ENCODE data around the gene LTF.
"Not testable (repeated sequence)": the region's sequence is repeated elsewhere in the genome, so short reads cannot be mapped to it uniquely, and the experiment has no call there.

The LTF gene

DNA sequence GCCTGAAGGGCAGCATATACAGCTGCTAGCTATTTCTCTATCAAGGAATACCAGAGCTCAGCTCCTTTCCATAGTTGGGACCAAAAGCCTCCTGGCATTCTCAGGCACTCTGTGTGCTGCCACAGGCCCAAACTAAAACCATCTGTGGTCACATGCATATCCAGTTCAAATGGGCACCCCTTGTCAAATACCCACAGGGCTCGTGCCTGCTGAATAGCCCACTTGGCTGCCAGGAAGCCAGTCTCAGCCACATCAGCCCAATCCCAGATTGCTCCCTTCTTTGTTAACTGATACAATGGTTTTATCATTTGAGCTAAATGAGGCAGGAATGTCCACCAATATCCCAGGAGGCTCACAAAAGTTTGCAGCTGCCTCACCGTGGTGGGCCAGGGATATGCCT, 43.8 kb downstream of the LTF start:
- FAIRE-seq (no peak), DNase-seq (ENCODE audit: extremely low spot score, insufficient read length, low read depth) (no peak)

DNA sequence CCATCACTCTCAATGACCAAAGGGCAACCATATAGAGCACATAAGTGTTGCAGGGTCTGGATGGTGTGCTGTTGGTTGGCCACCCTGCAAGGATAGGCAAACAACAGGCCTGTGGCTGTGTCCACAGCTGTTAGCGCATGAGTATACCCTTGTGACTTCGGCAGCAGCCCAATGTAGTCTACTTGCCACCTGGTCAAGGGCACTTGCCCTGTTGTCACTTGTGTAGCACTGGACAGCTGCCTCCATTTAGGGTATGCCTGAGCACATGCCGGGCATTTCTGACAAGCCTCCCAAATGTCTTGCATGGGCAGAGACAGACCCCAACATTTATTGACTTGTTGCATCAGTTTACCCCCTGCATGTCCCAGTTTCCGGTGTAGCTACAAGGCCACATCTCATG, 44.9 kb downstream of the LTF start:
- FAIRE-seq (no peak), DNase-seq (ENCODE audit: extremely low spot score, insufficient read length, low read depth) (no peak)

DNA sequence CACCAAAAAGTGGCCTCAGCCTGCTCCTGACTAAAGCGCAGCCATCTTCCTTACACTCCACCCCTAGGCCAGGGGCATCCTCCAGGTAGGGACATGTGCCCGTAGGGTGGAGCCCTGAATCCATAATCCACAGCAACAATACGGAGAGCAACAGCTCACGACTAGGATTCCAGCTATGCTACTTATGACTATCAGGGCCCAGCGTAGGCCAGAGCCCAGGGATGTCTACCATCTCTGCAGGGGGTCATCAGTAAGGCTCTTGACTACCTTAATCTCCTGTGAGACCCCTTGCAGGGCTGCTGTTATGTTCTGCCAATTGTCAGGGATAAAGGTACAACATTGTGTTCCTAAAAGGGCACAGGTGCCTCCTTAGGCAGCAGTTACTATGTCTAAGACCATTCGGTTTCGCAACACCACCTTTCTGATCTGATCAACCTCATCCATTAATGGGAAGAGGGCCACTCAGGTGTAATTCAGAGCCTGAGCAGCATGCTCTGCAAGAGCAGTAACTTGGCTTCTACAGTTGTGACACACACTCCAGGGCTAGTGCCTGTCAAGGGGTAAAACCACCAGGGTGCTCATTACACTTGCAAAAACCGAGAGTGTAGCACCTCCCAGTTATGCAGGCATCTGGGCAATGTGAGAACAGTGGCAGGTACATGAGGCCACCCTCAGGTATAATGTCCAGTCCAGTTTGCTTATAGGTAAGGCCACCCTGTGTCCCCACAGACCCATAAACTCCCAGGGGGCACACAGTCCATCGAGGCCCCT, 46.7 kb downstream of the LTF start:
- no peak for DNase-seq (ENCODE audit: extremely low spot score, insufficient read length, low read depth)
- FAIRE-seq = no peak

DNA sequence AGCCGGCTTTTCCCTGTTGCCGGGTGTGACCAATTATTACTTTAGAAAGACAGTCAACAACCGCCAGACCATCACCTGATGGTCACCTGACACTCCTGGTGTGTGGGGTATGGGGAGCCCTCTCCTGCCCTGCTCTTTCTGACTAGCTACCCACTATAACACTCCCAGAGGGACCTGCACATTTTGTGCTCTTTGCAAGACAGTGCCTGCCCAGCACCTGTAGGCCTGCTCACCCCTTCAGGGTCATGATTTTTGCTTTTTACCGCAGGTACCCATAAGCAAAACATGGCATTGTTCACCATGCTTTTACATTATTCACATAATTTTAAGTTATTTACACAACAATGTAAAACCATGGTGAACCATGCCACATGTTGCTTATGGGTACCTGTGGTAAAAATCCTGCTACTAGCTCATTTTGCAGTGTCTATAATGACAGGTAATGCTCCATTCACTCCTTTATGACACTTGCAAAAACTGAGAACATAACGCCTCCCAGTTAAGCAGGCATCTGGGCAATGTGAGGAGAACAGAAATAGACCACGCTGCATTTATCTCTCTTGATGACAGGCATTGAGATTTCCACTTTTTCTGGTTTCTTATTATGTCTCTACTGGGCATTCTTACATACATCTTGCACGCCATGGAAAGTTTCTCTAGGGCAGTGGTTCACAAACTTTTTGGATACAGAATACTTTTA, 47.7 kb downstream of the LTF start:
- no peak for DNase-seq (ENCODE audit: extremely low spot score, insufficient read length, low read depth)
- FAIRE-seq = no peak

DNA sequence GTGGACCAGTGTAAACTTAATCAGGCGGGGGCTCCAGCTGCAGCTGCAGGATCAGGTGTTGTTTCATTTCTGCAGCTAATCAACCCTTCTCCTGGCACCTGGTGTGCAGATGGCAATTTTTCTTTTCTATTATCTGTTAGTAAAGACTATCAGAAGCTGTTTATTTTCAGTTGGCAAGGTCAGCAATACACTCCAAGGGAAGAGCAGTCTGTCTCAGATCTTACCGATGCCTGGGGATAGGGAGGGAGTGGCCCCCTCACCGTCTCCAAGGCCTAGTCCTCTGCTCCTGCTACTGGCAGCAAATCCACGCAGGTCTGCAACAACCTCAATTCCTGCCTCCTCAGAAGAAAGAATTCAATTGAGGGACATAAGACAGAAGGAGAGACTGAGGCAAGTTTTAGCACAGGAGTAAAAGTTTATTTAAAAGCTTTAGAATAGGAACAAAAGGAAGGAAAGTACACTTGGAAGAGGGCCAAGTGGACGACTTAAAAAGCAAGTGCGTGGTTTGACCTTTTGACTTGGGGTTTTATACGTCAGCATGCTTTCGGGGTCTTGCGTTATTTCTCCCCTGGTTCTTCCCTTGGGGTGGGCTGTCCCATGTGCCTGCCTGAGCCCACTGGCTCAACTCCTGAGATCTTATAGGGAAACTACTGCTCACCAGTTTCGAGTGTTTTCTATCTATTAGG, 48.4 kb downstream of the LTF start:
- DNase-seq (ENCODE audit: extremely low spot score, insufficient read length, low read depth) (no peak), FAIRE-seq (no peak)

DNA sequence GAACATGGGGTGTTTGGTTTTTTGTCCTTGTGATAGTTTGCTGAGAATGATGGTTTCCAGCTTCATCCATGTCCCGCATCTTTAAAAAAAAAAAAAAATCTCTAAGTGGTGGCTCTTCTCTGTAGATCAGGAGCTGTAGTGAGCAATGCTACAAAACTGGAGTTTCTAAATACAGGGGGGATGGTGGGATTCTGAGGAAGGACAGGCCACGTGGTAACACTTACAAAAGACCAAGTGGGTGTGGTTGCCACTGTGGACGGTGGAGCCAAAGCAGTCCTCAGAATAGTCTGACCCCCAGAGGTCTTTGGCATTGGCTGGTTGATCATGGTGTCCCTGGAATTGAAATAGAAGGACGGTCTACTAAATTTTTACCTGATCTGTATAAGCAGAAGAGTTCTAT, 50.0 kb downstream of the LTF start:
- FAIRE-seq (no peak), DNase-seq (ENCODE audit: extremely low spot score, insufficient read length, low read depth) (no peak)

DNA sequence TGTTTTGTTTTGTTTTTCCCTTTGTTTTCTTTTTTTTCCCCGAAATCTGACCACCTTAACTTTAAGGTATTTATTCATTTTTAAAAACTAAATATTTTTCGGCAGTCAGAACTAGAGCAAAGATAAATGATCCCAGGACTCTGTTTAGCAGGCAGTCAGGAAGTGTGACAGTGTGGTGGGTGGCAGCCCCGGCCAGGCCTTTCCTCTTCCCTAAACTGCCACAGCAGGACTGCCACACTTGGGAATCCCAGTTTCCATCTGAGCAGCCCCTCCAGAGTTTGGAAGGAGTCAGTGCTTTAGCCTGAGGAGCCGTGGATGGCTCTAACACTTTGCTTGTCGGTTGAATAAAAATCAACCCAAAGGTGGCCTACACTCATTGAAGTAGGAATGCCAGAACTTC, 50.8 kb downstream of the LTF start:
- DNase-seq (ENCODE audit: extremely low spot score, insufficient read length, low read depth) (no peak), FAIRE-seq (no peak)

DNA sequence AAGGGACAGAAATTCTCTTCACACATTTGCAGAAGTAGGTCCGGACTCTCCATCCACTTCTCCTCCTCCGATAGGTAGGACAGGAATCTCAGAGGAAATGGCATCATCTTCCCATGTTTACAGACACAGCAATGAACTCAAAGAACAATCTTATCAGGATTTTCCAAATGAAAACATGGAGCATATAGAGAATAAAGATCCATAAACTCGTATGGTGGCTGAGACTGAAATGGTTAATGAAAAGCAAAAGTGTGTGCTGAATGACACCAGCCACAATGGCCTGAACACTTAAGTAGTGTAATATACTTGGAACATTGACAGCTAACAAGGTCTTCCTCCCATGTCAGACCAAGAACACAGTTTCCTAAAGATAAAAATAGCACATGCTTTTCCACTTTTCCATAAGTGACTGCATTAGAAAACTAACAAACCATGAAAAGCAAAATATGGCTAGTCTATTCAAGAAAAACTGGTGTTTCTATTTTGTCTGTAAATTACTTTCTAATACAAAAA, 51.9 kb downstream of the LTF start:
- no peak for DNase-seq (ENCODE audit: extremely low spot score, insufficient read length, low read depth)

DNA sequence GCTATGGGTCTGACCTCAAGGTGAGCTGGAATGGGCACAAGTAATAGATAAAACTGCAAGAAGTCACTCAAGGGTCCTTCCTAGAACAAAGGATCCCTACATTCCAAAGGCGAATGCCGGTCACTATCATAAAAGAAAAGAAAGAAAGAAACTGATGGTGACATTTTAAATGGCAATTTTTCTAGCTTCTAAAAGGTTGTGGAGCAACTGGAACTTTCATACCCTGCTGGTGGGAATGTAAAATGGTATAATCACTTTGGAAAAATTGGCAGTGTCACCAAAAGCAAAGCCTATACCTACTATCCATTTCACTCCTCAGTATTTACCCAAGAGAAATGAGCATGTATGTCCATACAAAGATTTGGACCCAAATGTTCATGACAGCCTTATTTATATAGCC, 53.4 kb downstream of the LTF start:
- DNase-seq (ENCODE audit: extremely low spot score, insufficient read length, low read depth) = no peak
- no peak for FAIRE-seq

More for the DNA sequence above, 51.9 kb downstream of the LTF start:
- FAIRE-seq = no peak

DNA sequence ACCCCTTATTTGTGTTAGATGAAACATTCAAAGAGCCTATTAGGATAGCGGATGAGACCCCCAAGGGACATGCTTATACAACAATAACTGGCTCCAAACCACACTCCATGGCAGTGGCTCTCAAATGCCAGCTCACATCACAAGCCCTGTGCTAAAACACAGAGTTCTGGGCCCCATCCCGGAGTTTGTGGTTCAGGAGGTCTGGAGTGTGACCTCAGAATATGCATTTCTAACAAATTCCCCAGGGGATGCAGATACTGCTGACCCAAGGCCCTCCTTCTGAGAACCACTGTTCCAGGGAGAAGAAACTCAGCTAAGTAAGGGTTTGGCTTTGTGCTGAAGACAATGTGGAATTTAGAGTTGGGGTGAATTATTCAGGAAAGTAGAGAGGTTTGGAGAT, 54.0 kb downstream of the LTF start:
- FAIRE-seq (no peak), DNase-seq (ENCODE audit: extremely low spot score, insufficient read length, low read depth) (no peak)

DNA sequence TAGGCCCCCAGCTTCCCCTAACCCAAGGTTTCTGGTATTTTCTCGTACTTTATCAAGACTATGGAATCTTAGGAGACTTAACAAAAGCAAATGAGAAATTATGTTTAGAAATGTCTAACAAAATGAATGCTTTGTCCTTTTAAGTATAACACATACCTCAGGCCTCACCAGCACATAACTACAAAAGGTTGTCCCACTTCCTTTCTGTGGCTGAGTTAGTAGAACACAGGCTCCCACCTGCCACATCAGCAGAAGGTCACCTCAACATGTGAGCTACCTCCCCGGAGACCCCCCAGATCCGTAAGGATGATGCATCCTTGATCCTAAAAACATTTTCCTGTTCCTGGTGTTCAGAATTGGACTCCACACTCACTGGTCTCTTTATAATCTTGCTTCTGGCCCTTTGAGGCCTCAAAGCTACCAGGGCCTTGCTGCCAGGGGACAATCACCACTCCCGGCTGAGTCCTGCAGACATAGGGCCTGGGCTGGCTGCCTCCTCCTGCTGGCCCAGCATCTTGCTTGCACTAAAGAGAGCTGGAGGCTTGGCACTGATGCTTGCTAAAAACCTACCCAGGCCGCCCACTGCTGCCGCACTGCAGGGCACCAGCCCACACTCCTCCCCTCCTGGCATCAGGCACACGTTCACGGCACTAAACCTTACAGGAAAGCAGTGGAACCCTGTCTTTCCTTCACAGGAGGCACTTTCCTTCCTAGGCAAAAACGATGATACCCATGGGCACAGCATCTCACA, 54.8 kb downstream of the LTF start:
- no peak for FAIRE-seq
- DNase-seq (ENCODE audit: extremely low spot score, insufficient read length, low read depth) = no peak

DNA sequence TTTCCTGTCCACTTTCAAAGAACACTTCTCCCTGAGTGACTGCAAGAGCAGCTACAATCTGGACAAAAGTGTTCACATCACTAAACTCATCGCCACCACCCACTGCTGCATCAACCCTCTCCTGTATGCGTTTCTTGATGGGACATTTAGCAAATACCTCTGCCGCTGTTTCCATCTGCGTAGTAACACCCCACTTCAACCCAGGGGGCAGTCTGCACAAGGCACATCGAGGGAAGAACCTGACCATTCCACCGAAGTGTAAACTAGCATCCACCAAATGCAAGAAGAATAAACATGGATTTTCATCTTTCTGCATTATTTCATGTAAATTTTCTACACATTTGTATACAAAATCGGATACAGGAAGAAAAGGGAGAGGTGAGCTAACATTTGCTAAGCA, 55.9 kb downstream of the LTF start:
- no peak for FAIRE-seq
- no peak for DNase-seq (ENCODE audit: extremely low spot score, insufficient read length, low read depth)

DNA sequence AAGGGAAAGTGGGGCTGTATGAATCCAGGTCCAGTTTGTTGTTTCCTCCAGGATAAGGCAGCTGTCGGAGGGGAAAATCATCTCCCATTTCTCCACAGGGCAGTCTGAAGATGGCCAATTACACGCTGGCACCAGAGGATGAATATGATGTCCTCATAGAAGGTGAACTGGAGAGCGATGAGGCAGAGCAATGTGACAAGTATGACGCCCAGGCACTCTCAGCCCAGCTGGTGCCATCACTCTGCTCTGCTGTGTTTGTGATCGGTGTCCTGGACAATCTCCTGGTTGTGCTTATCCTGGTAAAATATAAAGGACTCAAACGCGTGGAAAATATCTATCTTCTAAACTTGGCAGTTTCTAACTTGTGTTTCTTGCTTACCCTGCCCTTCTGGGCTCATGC, 56.7 kb downstream of the LTF start:
- DNase-seq (ENCODE audit: extremely low spot score, insufficient read length, low read depth) = no peak
- no peak for FAIRE-seq

DNA sequence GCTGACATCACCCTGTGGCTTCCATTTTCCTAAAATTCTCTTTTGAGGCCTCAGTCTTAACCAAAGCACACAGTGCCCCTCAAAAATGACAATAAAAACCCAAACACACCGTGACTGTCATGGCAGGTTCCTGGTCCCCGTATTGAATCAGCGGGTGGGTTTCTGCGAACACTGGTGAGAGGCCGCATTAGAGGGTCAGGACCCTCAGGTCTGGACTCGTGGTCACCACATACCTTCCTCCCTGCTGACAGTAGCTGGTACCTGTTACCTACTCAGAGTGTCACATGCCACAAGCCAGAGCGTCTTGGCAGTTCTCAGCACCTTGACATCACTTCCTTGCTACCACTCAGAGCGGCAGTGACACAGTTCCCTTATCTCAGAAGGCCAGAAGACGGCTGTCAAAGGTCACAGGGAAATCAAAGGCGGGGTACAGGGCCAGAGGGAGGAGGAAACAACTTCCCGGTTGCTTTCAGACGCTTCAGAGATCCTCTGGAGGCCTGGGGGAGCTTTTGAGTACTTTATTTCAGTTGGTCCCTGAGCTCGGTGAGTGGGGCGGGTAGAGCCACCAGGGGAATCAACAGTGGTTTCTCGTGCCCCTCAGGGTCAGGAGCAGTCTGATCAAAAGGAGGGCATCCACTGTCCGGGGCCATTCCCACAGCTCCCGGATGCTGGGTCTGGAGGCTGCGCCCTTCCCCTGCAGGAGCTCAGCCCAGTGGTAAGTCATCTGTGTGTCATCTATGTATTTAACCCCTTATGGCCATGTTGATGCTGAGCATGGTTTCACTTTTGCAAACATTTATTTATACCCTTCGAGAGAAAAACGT, 57.7 kb downstream of the LTF start, which contains the start of the genes CCR5AS and CCRL2:
CCR5AS (minus strand) TSS at position 279 of the 824 bp plus-strand sequence.
CCRL2 (plus strand) TSS at position 472 of the 824 bp plus-strand sequence. CDS start 821 bp downstream, outside the sequence.
- no peak for DNase-seq (ENCODE audit: extremely low spot score, insufficient read length, low read depth)
- no peak for FAIRE-seq

DNA sequence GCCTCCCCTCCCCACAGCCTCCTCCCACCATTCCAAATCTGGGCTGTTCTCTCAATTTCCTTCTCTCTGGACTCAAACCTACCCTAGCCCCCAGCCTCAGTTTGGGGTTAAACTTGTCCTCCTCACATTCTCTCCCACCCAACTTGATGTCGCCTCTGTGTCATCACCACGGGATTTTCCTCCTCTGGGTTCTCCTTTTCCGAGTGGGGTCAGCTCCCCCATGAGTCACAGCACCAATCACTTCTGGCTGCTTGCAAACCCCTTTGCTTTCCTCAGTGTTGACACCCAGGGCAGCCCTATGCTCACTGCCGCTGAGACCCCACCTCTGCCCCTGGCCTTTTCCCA, 58.3 kb downstream of the LTF start:
- no peak for FAIRE-seq
- DNase-seq (ENCODE audit: extremely low spot score, insufficient read length, low read depth) = no peak

DNA sequence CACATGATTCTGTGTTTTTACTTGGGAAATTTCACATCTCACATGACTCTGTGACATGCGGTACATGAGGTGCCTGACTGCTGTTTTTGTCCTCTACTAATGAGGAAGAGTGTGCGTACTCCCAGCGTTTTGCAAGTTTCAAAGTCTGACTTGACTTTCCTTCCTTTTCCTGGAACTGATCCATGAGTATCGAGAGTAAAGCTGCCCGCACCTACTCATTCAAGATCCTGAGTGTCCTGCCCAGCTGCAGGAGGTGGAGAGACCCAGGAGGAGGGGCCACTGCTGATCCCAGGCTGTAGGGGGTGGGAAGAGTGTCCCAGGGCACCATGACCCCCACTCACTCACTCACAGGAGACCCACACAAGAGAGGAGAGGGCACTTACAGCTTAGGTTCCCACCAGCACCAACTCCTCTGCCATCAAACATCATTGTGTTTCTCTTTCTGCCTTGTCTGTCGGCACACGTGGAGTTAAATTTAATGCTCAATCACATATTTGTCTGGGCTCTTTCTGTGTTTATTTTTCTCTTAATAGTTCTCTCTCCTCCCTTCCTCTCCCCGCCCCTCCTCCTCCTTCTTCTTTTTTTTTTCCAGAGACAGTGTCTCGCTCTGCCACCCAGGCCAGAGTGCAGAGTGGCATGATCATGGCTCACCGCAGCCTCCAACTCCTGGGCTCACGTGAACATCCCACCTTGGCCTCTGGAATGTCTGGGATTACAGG, 59.2 kb downstream of the LTF start:
- FAIRE-seq (no peak), DNase-seq (ENCODE audit: extremely low spot score, insufficient read length, low read depth) (no peak)

DNA sequence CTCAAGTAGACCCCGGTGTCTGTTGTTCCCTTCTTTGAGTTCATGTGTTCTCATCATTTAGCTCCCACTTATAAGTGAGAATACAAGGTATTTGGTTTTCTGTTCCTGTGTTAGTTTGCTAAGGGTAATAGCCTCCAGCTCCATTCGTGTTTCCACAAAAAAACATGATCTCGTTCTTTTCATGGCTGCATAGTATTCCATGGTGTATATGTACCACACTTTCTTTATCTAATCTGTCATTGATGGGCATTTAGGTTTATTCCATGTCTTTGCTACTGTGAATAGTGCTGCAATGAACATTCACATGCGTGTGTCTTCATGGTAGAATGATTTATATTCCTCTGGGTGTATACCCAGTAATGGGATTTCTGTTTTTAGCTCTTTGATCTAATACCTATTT, 61.8 kb downstream of the LTF start:
- FAIRE-seq; DNase-seq (ENCODE audit: extremely low spot score, insufficient read length, low read depth): not testable (repeated sequence)

DNA sequence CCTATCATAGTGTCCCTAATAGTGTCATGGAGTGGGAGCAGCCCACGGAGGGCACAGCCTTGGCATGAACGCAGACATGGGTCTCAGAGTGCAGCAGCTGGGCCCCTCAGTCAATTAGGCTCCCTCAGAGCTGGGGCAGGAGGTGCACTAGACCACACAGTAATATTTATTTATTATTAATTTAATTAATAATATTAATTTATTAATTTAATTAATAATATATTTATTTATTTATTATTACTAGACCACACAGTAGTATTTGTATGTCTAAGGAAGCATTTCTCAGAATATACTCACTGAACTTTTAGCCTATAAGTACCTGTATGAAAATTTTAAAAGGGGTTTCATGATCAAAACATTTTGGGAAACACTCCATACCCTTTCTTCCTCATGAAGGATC, 63.1 kb downstream of the LTF start:
- FAIRE-seq (no peak), DNase-seq (ENCODE audit: extremely low spot score, insufficient read length, low read depth) (no peak)

DNA sequence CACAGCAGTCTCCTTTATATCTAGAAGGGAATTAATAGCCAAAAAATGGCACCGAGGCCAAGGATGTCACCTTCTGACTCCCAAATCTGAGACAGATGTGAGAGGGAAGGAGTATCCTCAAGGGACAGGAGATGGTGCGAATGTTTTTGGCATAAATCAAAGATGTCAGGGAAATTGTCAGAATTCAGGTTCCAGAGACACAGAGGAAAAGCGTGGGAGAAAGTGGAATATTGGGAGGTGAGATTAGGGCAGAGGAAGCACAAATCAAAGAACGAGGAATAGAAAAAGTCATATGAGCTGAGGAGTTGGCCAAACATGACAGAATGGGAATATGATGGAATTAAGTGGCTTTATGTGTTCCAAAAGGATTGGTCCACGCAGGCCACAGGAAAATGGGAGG, 63.9 kb downstream of the LTF start:
- no peak for DNase-seq (ENCODE audit: extremely low spot score, insufficient read length, low read depth)
- FAIRE-seq = no peak

All from GM18507 (cell line).